CD4-positive, alpha-beta T cell treated with Interleukin-12 subunit alpha and Interleukin-12 subunit beta, for 1 hour (primary cell): ENCODE results near the gene YBX3.
"Not testable (repeated sequence)": the region's sequence is repeated elsewhere in the genome, so short reads cannot be mapped to it uniquely, and the experiment has no call there.

Source experiments
- DNase-seq: peaks from one replicate; pipeline ENCODE4 v3.0.0-alpha.2; 2020

The YBX3 gene

GRCh38 chr12:10722905-10723746 lies at the start of gene YBX3:
Gene YBX3, minus strand, starts transcription at chr12:10723323. Its CDS starts 212 bp downstream, at chr12:10723111.
- peak; percentile 54 for DNase-seq

GRCh38 chr12:10771132-10771733 lies 48.1 kb upstream of the YBX3 start:
- peak; percentile 53 for DNase-seq

DNA sequence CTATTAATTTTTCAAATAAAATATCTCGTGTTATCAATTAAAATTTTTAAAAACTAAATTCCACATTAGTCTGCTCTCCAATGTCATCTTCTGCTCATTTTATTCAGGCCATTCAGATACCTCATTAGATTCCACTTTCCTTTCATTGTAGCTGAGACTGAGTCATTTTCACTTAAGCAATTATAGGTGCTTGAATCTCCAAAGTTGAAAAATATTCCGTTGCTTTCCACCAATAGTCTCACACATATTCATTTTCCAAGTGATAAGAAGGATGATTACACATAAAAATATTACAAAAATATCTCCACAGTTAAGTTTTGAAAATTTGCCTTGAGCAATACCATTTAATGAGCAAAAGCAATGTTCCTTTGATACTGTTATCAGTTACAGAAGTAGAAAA lies 36.5 kb upstream of the YBX3 start:
- no peak for DNase-seq

GRCh38 chr12:10756194-10756593 lies 33.1 kb upstream of the YBX3 start:
- DNase-seq = no peak

- no peak for DNase-seq
These were observed 29.9 kb upstream of the YBX3 start for GRCh38 chr12:10753059-10753458.

GRCh38 chr12:10750385-10750727 lies 27.2 kb upstream of the YBX3 start:
- no peak for DNase-seq

GRCh38 chr12:10749700-10750384 lies 26.7 kb upstream of the YBX3 start:
- DNase-seq = peak; percentile 82

GRCh38 chr12:10747730-10748129 lies 24.6 kb upstream of the YBX3 start:
- no peak for DNase-seq

DNA sequence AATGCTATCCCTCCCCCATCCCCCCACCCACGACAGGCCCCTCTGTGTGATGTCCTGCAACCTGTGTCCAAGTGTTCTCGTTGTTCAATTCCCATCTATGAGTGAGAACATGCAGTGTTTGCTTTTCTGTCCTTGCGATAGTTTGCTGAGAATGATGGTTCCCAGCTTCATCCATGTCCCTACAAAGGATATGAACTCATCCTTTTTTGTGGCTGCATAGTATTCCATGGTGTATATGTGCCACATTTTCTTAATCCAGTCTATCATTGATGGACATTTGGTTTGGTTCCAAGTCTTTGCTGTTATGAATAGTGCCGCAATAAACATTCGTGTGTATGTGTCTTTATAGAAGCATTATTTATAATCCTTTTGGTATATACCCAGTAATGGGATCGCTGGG lies 20.3 kb upstream of the YBX3 start:
- DNase-seq = not testable (repeated sequence)

DNA sequence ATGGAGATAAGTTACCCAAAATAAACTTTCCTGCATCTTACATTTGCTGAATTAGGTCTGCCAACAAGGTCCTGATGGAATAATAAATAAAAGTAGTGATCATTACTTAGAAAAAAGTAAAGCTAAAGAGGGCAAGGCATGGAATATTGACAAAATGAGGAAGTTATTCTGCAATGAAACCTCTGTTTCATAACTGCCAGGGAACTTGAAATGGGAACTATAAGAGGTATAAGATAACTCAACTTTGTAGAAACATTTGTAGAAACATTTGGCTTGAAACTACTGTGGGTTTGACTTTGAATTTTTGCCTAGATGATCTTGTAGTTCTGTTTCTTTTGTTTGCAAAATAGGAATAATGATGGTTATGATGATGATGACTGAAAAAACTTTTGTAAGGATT lies 18.7 kb upstream of the YBX3 start:
- DNase-seq = no peak

GRCh38 chr12:10740182-10740581 lies 17.1 kb upstream of the YBX3 start:
- DNase-seq = no peak

DNA sequence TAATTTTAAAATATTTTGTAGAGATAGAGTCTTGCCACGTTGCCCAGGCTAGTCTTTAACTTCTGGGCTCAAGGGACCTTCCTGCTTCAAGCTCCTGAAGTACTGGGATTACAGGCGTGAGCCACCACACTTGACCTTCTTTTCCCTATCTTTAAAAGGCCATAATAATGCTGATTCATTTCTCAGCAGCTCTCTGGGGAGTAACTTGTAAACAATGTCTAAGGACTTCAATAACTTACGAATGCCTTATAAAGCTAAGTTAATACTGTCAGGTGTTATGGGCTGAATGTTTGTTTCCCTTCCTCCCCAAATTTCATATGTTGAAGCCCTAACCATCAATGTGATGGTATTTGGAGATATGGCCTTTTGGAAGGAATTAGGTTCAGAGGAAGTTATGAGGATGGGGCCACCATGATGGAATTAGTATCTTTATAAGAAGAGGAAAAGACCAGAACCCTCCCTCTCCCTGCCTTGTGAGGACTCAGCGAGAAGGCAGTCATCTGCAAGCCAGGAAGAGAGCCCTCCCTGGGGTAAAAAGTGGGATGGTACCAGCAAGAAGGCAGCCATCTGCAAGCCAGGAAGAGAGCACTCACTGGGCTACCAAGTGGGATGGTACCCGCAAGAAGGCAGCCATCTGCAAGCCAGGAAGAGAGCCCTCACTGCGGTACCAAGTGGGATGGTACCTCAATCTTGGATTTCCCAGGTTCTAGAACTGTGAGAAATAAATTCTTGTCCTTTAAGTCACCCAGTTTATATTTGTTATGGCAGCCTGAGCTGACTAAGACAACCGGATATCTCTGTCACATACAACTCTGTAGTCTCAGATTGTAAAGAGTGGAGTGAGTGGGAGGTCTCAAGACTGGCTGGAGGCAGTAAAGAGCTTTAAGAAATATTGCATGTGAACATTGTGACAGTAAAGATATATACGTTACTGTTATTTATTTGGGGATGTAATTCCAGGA lies 16.3 kb upstream of the YBX3 start:
- no peak for DNase-seq

GRCh38 chr12:10737249-10737648 lies 14.1 kb upstream of the YBX3 start:
- DNase-seq = no peak

- no peak for DNase-seq
These were observed 13.3 kb upstream of the YBX3 start for GRCh38 chr12:10736463-10736862.

DNA sequence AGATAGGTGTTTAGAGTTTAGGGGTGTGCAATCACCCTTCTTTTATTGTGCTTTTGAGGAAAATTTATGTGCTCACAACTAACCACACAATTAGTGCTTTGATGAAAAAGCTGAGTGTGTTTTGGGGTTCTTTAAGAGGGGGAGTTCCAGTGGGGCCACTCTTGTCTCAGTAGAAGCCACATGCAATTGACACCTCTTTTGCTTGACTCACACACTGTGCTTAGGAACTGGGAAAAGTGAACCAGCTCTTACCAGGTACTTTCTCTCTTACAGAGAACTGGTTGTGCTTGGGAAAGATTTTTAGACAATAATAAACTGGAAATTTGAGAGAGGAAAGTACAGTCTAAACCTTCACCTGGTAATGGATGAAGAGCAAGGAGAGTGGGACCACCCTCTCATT lies 12.3 kb upstream of the YBX3 start:
- no peak for DNase-seq

DNA sequence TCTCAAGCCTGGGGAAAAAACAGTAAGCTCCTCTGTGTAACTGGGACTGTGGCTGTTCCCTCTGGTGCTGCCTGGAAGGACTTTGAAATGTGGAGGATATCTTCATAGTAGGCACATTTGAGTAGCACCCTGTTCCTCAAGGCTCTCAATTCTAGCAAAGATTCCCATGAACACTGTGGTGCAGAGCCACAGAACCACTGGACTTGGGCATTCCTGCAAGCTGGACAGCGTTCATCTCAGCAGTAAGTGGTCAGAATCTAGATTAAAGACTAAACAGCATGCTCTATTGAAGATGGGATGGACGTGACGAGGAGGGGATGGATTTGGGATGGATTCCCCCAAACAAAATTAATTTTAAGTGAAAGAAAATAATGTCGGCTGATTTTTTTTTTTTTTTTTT lies 9.4 kb upstream of the YBX3 start:
- DNase-seq = no peak

DNA sequence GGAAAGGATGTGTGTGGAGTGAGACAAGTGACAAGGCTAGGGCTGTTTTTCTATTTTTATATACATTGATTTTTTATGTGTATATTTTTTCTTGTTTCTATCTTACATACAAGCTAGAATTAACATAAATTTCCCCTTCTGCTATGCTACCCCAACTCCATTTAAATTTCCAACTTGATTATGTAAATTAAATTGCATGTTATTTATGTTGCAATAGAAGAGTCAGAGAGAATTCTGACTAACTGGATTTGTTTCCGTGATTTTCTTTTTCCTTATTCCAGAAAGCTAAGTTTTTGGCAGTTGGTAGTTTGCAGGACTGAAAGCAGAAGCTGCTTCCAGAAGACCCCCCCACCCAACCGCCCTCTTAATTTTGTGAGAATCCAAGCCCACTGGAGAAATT lies 8.9 kb upstream of the YBX3 start:
- DNase-seq = no peak

DNA sequence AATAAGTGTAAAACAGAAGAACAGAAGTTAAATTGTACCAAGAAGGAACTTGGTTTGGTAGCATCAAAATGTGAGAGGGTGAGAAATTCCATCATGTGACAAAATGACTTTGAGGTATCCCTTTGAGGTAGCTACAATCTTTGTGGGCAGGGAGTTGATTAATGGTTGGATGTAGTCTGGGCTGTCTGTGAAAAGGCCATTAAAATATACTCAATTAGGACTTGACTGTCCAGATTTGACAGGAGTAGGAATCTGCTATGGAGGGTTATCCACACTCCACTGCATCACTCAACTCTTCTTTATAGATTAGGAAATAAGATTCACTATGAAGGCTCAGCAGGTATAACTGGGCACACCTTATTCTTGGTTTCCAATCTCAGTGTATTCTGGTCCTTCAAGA lies 7.4 kb upstream of the YBX3 start:
- DNase-seq = no peak

- DNase-seq = no peak
These were observed 5.0 kb upstream of the YBX3 start for GRCh38 chr12:10728091-10728490.

DNA sequence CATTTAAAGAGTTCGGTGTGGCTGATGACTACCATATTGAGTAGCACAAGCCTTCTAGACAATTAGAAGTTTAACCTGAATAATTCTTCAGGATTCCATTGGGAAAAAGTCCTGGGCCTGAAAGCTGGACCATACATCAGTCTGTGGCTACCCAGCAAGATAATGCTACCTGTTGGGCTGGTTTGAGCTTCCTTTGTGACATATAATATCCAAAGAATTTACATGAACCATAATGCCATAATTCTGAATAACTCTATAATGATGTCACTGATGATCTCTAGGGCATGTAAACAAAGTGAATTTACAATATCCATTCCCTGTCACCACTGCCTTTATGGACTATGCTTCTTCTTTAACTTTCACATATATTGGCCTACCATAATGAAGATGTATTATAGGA lies 3.8 kb upstream of the YBX3 start:
- no peak for DNase-seq

GRCh38 chr12:10725003-10725402 lies 1.9 kb upstream of the YBX3 start:
- no peak for DNase-seq

GRCh38 chr12:10722502-10722904 lies 620 bp downstream of the YBX3 start:
- peak; percentile 52 for DNase-seq
